IMR-90 (cell line): Measurements from ENCODE around the gene CNPY1. TPM values are rescaled to one million over a fixed set of nuclear protein-coding genes. Genes with fewer than 3 reads are reported as not detected.

Source experiments
- ATAC-seq: fragments of 200-7000 bp; cut with Tn5 transposase; 2 replicates; pipeline ENCODE4 v1.9.1; 2020; ENCODE audit warnings: low read depth, mild to moderate bottlenecking, moderate library complexity
- BruUV-seq: library from RNA; stranded (reverse); fragments of 400-500 nt; replicated peaks from 2 replicates; lab custom pipeline; 2021; lab: Mats Ljungman, UMichigan
- CTCF ChIA-PET: fragments of 300-600 bp; formaldehyde crosslinking; extraction: SDS; loops from one replicate; lab custom pipeline; 2021; ENCODE audit warnings: antibody characterized with exemption; lab: Yijun Ruan, JAX
- POLR2A ChIA-PET: fragments of 300-600 bp; sonication (Branson Sonifier 250); formaldehyde crosslinking; loops from one replicate; lab custom pipeline; 2022; ENCODE audit warnings: antibody characterized with exemption; ENCODE audit not compliant: unreplicated experiment; lab: Charles Lee
- DNase-seq: peaks from one replicate; pipeline ENCODE4 v3.0.0; 2013
- H2AFZ ChIP-seq: replicated peaks from 2 replicates; pipeline ENCODE3; 2013; ENCODE audit warnings: low read length, mild to moderate bottlenecking; ENCODE audit not compliant: poor library complexity
- H2AK5ac ChIP-seq: 2 replicates; pipeline ENCODE4 v1.6.1; 2013; ENCODE audit warnings: low read depth, low read length, inconsistent platforms
- H2AK9ac ChIP-seq: replicated peaks from 2 replicates; pipeline ENCODE3; 2013; ENCODE audit warnings: mild to moderate bottlenecking, low read depth, low read length, moderate library complexity; ENCODE audit not compliant: poor library complexity
- H2BK120ac ChIP-seq: 2 replicates; pipeline ENCODE4 v1.6.1; 2013; ENCODE audit warnings: low read depth, low read length, inconsistent platforms
- H2BK15ac ChIP-seq: 3 replicates; pipeline ENCODE4 v1.6.1; 2013; ENCODE audit warnings: low read depth, low read length, inconsistent platforms
- H2BK20ac ChIP-seq: 2 replicates; pipeline ENCODE4 v1.6.1; 2013; ENCODE audit warnings: low read depth, mild to moderate bottlenecking, inconsistent platforms, low read length, moderate library complexity
- H2BK5ac ChIP-seq: 2 replicates; pipeline ENCODE4 v1.6.1; 2013; ENCODE audit warnings: mild to moderate bottlenecking, low read depth, low read length, inconsistent platforms; ENCODE audit not compliant: poor library complexity, severe bottlenecking
- H3K14ac ChIP-seq: replicated peaks from 2 replicates; pipeline ENCODE4 v1.6.1; 2013; ENCODE audit warnings: low read depth, low read length, inconsistent platforms
- H3K18ac ChIP-seq: 2 replicates; pipeline ENCODE4 v1.6.1; 2013; ENCODE audit warnings: low read depth, low read length, control low read depth
- H3K23ac ChIP-seq: 2 replicates; pipeline ENCODE4 v1.6.1; 2013; ENCODE audit warnings: low read depth, low read length, inconsistent platforms
- H3K27ac ChIP-seq: 2 replicates; pipeline ENCODE4 v1.5.1; 2013; ENCODE audit warnings: mild to moderate bottlenecking, control low read depth, low read length; ENCODE audit not compliant: insufficient read depth
- H3K27me3 ChIP-seq: 2 replicates; pipeline ENCODE4 v1.6.1; 2013; ENCODE audit warnings: low read length; ENCODE audit not compliant: control insufficient read depth, insufficient read depth
- H3K36me3 ChIP-seq: 2 replicates; pipeline ENCODE4 v1.6.1; 2013; ENCODE audit warnings: low read length, mixed read lengths; ENCODE audit not compliant: control insufficient read depth, insufficient read depth
- H3K4ac ChIP-seq: 2 replicates; pipeline ENCODE4 v1.6.1; 2013; ENCODE audit warnings: low read depth, low read length, inconsistent platforms
- H3K4me1 ChIP-seq: 2 replicates; pipeline ENCODE4 v1.6.1; 2013; ENCODE audit warnings: low read length, mixed read lengths; ENCODE audit not compliant: control insufficient read depth, insufficient read depth
- H3K4me2 ChIP-seq: 2 replicates; pipeline ENCODE4 v1.6.1; 2013; ENCODE audit warnings: low read depth, mild to moderate bottlenecking, control low read depth, low read length, moderate library complexity
- H3K4me3 ChIP-seq: 2 replicates; pipeline ENCODE4 v1.5.1; 2013; ENCODE audit warnings: low read depth, mild to moderate bottlenecking, control low read depth, low read length, moderate library complexity; ENCODE audit not compliant: insufficient read depth
- H3K56ac ChIP-seq: 2 replicates; pipeline ENCODE4 v1.6.1; 2013; ENCODE audit warnings: low read length, inconsistent platforms; ENCODE audit not compliant: insufficient read depth; ENCODE audit errors: extremely low read depth
- H3K79me1 ChIP-seq, 2 experiments: 2 replicates each; pipeline ENCODE4 v1.6.1; 2013; ENCODE audit warnings: low read length in 2 of 2, inconsistent platforms in 1 of 2, low read depth in 1 of 2
- H3K9ac ChIP-seq: 2 replicates; pipeline ENCODE4 v1.6.1; 2013; ENCODE audit warnings: low read depth, low read length, control low read depth
- H3K9me1 ChIP-seq: 2 replicates; pipeline ENCODE4 v1.6.1; 2013; ENCODE audit warnings: low read length, inconsistent platforms; ENCODE audit not compliant: insufficient read depth
- H3K9me3 ChIP-seq: 2 replicates; pipeline ENCODE4 v1.6.1; 2013; ENCODE audit warnings: low read length; ENCODE audit not compliant: control insufficient read depth, insufficient read depth
- H4K20me1 ChIP-seq: 2 replicates; pipeline ENCODE4 v1.6.1; 2013; ENCODE audit warnings: low read length, inconsistent platforms; ENCODE audit not compliant: insufficient read depth
- H4K5ac ChIP-seq: 2 replicates; pipeline ENCODE4 v1.6.1; 2013; ENCODE audit warnings: mild to moderate bottlenecking, low read depth, low read length, control low read depth
- H4K8ac ChIP-seq, 2 experiments: 2 replicates each; pipeline ENCODE4 v1.6.1; 2013; ENCODE audit warnings: low read depth in 2 of 2, low read length in 2 of 2, control low read depth in 1 of 2, inconsistent platforms in 1 of 2
- H4K91ac ChIP-seq: 2 replicates; pipeline ENCODE4 v1.6.1; 2013; ENCODE audit warnings: low read depth, low read length, inconsistent platforms; ENCODE audit not compliant: insufficient read depth
- BHLHE40 ChIP-seq: fragments of 150-350 bp; IDR thresholded peaks from 2 replicates; pipeline ENCODE4 v1.6.1; 2016; ENCODE audit warnings: mild to moderate bottlenecking, low read depth, low read length
- CEBPB ChIP-seq: IDR thresholded peaks from 2 replicates; pipeline ENCODE4 v1.6.1; 2012; ENCODE audit warnings: low read depth, low read length, improper control_type of control experiment
- CHD1 ChIP-seq: IDR thresholded peaks from 2 replicates; pipeline ENCODE4 v1.6.1; 2012; ENCODE audit warnings: low read depth, low read length, improper control_type of control experiment
- FOS ChIP-seq: fragments of 150-350 bp; IDR thresholded peaks from 2 replicates; pipeline ENCODE4 v1.6.1; 2016; ENCODE audit warnings: low read depth, low read length
- MAFK ChIP-seq: IDR thresholded peaks from 2 replicates; pipeline ENCODE4 v1.6.1; 2012; ENCODE audit warnings: low read depth, low read length, improper control_type of control experiment
- MAZ ChIP-seq: IDR thresholded peaks from 2 replicates; pipeline ENCODE4 v1.6.1; 2012; ENCODE audit warnings: low read depth, mild to moderate bottlenecking, low read length, improper control_type of control experiment, moderate library complexity, borderline replicate concordance
- MXI1 ChIP-seq: IDR thresholded peaks from 2 replicates; pipeline ENCODE4 v1.6.1; 2012; ENCODE audit warnings: low read depth, mild to moderate bottlenecking, low read length, moderate library complexity, borderline replicate concordance
- NFE2L2 ChIP-seq: fragments of 150-350 bp; IDR thresholded peaks from 2 replicates; pipeline ENCODE4 v1.6.1; 2016; ENCODE audit warnings: low read depth, mild to moderate bottlenecking, low read length
- POLR2A ChIP-seq: IDR thresholded peaks from 2 replicates; pipeline ENCODE4 v1.6.1; 2012; ENCODE audit warnings: mild to moderate bottlenecking, low read depth, low read length
- RAD21 ChIP-seq: IDR thresholded peaks from 2 replicates; pipeline ENCODE4 v1.6.1; 2012; ENCODE audit warnings: low read length, improper control_type of control experiment
- RCOR1 ChIP-seq: IDR thresholded peaks from 2 replicates; pipeline ENCODE4 v1.6.1; 2012; ENCODE audit warnings: mild to moderate bottlenecking, low read length, improper control_type of control experiment; ENCODE audit not compliant: insufficient replicate concordance
- RFX5 ChIP-seq: IDR thresholded peaks from 2 replicates; pipeline ENCODE4 v1.8.0; 2012; ENCODE audit warnings: low read depth, mild to moderate bottlenecking, low read length, moderate library complexity
- SMC3 ChIP-seq: fragments of 150-350 bp; IDR thresholded peaks from 2 replicates; pipeline ENCODE4 v1.6.1; 2016; ENCODE audit warnings: low read depth, mild to moderate bottlenecking, antibody characterized with exemption, low read length, moderate library complexity
- WGBS, 2 experiments: methylation state at CpG; one replicate each; pipeline versions ENCODE4 v1.1.5 to v1.1.7; 2013; ENCODE audit warnings: missing lambda C conversion rate in 2 of 2; ENCODE audit not compliant: insufficient read length in 1 of 2; ENCODE audit errors: extremely low coverage in 2 of 2; 5-methylcytosine and 5-hydroxymethylcytosine counted together
- dilution Hi-C: fragments of 300-500 bp; cut with HindIII; formaldehyde crosslinking; loops from one replicate; pipeline ENCODE4 v1.14.3; 2018; ENCODE audit warnings: low sequenced_read_pairs; ENCODE audit not compliant: unreplicated experiment
- in situ Hi-C: fragments of 300-500 bp; cut with MboI; formaldehyde crosslinking; loops from 3 replicates; pipeline ENCODE4 v1.14.3; 2019; ENCODE audit warnings: low sequenced_read_pairs, inconsistent platforms, mixed read lengths
- intact Hi-C: fragments of 100-400 bp; cut with micrococcal nuclease; formaldehyde crosslinking; loops from 2 replicates; pipeline ENCODE4 v1.10.0; 2022
- polyA plus RNA-seq, 3 experiments: library from polyadenylated mRNA; depleted of rRNA; stranded (reverse); fragments of >200 nt; gene quantifications; 2 replicates each; pipeline ENCODE4 v1.2.3, GENCODE V29; 2012; ENCODE audit warnings: low replicate concordance in 1 of 3
- total RNA-seq: library from RNA; depleted of rRNA; stranded (reverse); fragments of >200 nt; gene quantifications from 2 replicates; pipeline ENCODE4 v1.2.3, GENCODE V29; 2012
- TF ChIP-seq, protein P1 (sequence below): fragments of 150-350 bp; IDR thresholded peaks from 2 replicates; pipeline ENCODE4 v1.6.1; 2016; ENCODE audit warnings: low read depth, mild to moderate bottlenecking, low read length, moderate library complexity, borderline replicate concordance
- TF ChIP-seq, protein P2 (sequence below): fragments of 150-350 bp; IDR thresholded peaks from 2 replicates; pipeline ENCODE4 v1.6.1; 2017; ENCODE audit warnings: mild to moderate bottlenecking, antibody characterized with exemption, low read length, low read depth
- TF ChIP-seq, protein P3 (sequence below): conservative IDR thresholded peaks from 2 replicates; pipeline ENCODE4 v1.5.1; 2012; ENCODE audit warnings: mild to moderate bottlenecking, low read depth, low read length, improper control_type of control experiment

The CNPY1 gene
- total and polyA plus RNA-seq, 2 of the 4 experiments (the other 2 are of a cell fraction): not detected

DNA sequence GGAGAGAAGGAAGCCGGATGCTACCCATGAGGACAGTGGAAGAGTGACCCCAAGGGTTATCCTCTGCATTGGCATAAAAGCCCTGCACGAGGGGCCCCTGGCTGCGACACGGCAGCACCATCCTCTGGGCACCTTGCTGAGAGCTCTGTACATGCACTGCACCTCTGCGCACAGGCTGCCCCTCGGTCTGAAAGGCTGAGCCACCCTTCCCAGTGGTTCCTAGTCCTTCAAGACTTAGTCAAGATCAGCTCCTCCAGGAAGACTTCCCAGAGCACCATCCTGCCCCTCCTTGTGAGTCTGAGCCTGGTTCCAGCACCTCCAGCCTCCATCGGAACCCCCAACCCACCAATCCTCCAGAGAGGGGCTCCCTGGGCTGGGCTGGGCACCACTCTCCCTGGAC, 37.9 kb upstream of the CNPY1 start:
- Histone ChIP-seq H4K91ac (no peak overlapping the region), H3K9me3 (no peaks in the 10 kb centered on the region), H3K27me3 (peaks cover 2% of the 10 kb centered on the region; the same call in 1 of the 2 replicates), H3K9me1 (no peaks in the 10 kb centered on the region), H3K4me2 (no peak overlapping the region), H3K4ac (no peak overlapping the region), H2BK5ac (no peak overlapping the region), H2BK15ac (no peak overlapping the region), H3K4me3 (no peak overlapping the region), H3K79me1 (no peaks in the 10 kb centered on the region), H4K8ac (no peak overlapping the region), H4K5ac (no peak overlapping the region), H3K14ac (no peak overlapping the region), H3K27ac (no peak overlapping the region), H3K36me3 (no peaks in the 10 kb centered on the region), H4K20me1 (no peaks in the 10 kb centered on the region; the same call in 1 of the 2 replicates), H3K9ac (no peak overlapping the region), H2AK9ac (no peak overlapping the region), H2BK20ac (no peak overlapping the region), H3K56ac (no peak overlapping the region), H3K23ac (no peak overlapping the region), H2AFZ (no peak overlapping the region), H2BK120ac (no peak overlapping the region), H3K4me1 (no peaks in the 10 kb centered on the region), H3K18ac (no peak overlapping the region), H2AK5ac (no peak overlapping the region)
- TF ChIP-seq BHLHE40 (no peak), RFX5 (no peak), FOS (no peak), SMC3 (no peak), NFE2L2 (no peak), CHD1 (no peak), MAZ (no peak), MXI1 (no peak), RAD21 (no peak), POLR2A (no peak), MAFK (no peak), RCOR1 (no peak), CEBPB (no peak)
- TF ChIP-seq, protein P1, sequence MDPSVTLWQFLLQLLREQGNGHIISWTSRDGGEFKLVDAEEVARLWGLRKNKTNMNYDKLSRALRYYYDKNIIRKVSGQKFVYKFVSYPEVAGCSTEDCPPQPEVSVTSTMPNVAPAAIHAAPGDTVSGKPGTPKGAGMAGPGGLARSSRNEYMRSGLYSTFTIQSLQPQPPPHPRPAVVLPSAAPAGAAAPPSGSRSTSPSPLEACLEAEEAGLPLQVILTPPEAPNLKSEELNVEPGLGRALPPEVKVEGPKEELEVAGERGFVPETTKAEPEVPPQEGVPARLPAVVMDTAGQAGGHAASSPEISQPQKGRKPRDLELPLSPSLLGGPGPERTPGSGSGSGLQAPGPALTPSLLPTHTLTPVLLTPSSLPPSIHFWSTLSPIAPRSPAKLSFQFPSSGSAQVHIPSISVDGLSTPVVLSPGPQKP: no peak
- TF ChIP-seq, protein P2, sequence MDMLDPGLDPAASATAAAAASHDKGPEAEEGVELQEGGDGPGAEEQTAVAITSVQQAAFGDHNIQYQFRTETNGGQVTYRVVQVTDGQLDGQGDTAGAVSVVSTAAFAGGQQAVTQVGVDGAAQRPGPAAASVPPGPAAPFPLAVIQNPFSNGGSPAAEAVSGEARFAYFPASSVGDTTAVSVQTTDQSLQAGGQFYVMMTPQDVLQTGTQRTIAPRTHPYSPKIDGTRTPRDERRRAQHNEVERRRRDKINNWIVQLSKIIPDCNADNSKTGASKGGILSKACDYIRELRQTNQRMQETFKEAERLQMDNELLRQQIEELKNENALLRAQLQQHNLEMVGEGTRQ: no peak
- TF ChIP-seq, protein P3, sequence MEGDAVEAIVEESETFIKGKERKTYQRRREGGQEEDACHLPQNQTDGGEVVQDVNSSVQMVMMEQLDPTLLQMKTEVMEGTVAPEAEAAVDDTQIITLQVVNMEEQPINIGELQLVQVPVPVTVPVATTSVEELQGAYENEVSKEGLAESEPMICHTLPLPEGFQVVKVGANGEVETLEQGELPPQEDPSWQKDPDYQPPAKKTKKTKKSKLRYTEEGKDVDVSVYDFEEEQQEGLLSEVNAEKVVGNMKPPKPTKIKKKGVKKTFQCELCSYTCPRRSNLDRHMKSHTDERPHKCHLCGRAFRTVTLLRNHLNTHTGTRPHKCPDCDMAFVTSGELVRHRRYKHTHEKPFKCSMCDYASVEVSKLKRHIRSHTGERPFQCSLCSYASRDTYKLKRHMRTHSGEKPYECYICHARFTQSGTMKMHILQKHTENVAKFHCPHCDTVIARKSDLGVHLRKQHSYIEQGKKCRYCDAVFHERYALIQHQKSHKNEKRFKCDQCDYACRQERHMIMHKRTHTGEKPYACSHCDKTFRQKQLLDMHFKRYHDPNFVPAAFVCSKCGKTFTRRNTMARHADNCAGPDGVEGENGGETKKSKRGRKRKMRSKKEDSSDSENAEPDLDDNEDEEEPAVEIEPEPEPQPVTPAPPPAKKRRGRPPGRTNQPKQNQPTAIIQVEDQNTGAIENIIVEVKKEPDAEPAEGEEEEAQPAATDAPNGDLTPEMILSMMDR: no peak
- 53% methylated on average over 3 of the region's 7 CpGs; no CpG with 5 or more reads in 1 of the 2 experiments for WGBS, 2 experiments
- intact Hi-C loops: no loop called here
- ChIA-PET POLR2A (no interaction called here), CTCF (interaction anchor here (0.9 kb wide), 1 partner anchor 15 kb away, joined by 5 read pairs; no protein-coding TSS in a partner anchor)
- DNase-seq: no peak
- dilution Hi-C loops: no loop called here
- ATAC-seq: no peak
- in situ Hi-C loops: no loop called here
- no TSS peak for BruUV-seq
